Forelimb muscle (tissue), 1 donor: ENCODE measurements around the gene GGN. TPM values are rescaled to one million over a fixed set of nuclear protein-coding genes. Genes with fewer than 3 reads are reported as not detected.
"Not testable (repeated sequence)": the region's sequence is repeated elsewhere in the genome, so short reads cannot be mapped to it uniquely, and the experiment has no call there.

Experiments
- DNase-seq: peaks from one replicate; pipeline ENCODE4 v3.0.0-alpha.2; 2013; ENCODE audit warnings: low read depth
- polyA plus RNA-seq: library from polyadenylated mRNA; unstranded; fragments of 120-200 nt; gene quantifications from one replicate; pipeline ENCODE4 v1.2.1, GENCODE V29; 2013; ENCODE audit not compliant: insufficient read length

Gene GGN
- polyA plus RNA-seq, 1 donor = 0.43 TPM

GRCh38 chr19:38362076-38362945 lies 25.5 kb downstream of the GGN start:
- no peak for DNase-seq

GRCh38 chr19:38361633-38362075 lies 26.2 kb downstream of the GGN start:
- no peak for DNase-seq

DNA sequence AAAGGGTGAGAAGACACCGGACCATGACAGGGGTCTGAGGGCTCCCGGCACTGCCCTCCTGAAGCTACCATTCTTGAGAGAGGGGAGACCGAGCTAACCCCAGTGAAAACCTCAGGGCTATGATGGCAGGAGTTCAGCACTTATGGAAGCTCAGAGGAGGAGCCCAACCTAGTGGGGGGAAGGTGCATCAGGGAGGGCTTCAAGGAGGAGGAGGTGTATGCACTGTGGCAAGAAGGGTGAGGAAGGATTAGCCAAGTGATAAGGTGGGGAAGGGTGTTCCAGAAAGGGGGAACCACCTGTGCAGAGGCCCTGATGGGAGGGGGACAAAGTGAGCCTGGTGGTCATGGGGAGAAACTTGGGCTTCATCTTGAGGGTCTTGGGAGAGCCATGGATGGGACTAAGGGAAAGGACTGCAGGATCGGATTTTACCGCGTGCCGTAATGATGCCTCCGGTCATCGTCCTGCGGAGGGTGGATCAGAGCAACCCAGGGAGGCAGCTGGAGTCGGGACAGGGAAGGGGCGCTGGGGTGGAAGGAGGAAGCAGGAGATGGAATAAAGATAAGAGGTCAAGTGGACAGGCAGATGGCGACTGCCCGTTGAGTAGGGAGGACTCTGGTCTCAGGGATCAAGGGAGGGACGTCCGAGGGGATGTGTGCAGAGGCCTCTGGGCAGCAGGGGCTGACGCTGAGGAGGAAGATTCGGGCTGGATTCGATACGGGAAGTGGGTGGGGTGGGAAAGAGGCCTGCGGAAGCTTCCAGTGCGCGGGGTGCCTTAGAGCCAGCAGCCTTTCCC lies 26.8 kb downstream of the GGN start:
- DNase-seq = no peak

DNA sequence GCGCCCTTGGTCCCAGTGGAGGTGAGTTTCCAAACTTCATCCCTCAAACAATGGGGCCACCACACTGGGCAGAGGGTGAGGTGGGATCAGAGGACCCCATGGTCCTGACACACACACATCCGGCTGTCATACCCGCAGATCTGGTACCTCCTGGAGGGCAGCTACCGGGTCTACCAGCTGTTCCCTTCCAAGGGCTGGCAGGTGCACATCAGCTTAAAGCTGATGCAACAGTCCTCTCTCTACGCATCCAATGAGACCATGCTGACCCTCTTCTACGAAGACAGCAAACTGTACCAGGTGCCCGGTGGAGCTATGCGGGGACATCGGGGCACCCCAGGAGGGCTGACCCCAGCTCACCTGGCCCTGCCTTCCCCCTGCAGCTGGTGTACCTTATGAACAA lies 27.5 kb downstream of the GGN start:
- DNase-seq = no peak

- DNase-seq = no peak
Observed at GRCh38 chr19:38359242-38360021, 28.4 kb downstream of the GGN start.

DNA sequence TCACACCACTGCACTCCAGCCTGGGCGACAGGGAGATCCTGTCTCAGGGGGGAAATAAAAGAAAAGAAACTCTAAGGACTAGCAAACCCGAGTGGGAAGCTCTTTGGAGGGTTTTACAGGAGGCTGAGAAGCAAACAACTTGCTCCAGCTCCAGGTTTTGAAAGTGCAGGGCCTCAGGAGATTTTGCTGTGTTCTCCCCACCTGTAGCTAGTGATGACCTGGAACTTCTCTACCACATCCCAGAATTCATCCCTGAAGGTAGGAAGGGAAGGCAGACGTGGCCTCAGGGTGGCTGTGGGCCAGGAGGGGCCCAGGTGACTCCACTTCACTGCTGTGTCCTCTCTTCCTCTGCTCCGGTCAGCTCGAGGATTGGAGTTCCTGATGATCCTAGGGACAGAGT lies 29.8 kb downstream of the GGN start:
- no peak for DNase-seq

DNA sequence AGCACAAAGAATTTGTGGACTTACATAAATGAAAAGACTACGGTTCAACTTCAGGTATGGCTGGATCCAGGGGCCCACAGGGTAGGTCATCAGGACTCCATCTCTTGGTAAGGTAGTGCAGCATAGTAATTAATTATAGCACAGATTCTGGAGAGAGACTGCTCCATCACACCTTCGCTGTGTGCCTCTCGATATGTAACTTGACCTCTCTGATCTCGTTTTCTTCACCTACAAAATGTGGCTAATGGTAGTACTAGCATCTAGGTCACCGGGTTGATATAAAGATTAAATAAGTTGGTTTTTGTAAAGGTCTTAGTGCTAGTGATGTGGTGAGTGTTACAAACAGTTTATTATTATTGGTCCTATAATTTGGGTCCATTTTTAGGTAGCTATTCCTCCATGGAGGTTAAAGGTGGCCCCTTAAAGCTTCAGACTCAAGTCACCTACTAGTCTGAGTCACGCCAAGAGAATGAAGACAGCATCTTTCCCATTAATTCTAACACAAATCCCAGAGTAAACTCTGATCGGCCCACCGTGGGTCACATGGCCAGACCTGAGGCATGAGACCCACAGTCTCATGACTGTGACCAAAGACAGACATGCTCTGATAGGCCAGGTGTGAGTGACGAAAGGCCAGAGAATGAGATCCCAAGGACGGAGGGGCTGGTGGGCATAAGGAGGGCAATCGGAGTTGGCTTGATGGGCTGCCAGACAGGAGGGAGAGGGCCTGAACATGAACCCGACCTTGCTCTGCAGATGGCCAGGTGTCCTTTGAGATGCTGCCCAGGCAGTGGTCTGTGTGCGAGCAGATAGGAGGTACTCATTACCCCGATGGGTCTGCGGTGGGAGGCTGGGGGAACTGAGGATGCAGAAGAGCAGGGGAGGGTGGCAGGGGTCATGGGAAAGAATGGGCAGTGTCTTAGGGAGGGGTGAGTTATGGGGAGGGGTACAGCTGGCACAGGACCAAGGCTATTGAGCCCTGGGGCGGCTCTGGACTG lies 31.8 kb downstream of the GGN start:
- DNase-seq = no peak

- no peak for DNase-seq
Observed at GRCh38 chr19:38352611-38353010, 35.2 kb downstream of the GGN start.

- no peak for DNase-seq
Observed at GRCh38 chr19:38351865-38352395, 35.9 kb downstream of the GGN start.

- no peak for DNase-seq
Observed at GRCh38 chr19:38350883-38351282, 37.0 kb downstream of the GGN start.

GRCh38 chr19:38346837-38347236 lies 41.0 kb downstream of the GGN start:
- DNase-seq = no peak

DNA sequence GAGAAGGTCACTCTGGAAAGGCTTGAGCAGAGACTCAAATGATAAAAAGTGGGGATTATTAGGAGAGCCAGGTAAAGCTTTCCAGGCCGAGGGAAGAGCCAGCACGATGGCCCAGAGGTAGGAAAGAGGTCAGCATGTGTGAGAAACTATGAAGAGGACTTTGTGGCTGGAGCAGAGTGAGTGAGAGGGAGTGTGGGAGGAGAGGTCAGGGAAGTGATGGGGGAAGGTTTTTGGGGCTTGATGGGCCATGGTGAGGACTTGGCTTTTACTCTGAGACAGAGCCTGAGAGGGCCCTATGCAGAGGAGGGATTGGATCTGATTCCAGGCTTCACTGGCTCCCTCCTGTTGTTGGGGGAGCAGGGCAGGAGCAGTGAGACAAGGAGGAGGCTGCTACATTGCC lies 46.9 kb downstream of the GGN start:
- no peak for DNase-seq

GRCh38 chr19:38339011-38339410 lies 48.8 kb downstream of the GGN start:
- DNase-seq = not testable (repeated sequence)

DNA sequence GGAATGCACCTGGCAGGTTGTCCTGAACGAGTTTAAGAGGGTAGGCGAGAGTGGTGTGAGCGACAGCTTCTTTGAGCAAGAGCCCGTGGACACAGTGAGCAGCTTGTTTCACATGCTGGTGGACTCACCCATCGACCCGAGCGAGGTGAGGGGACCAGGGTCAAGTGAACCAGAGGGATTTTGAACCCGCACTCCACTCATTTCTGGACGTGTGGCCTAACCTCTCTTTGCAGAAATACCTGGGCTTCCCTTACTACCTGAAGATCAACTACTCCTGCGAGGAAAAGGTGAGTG lies 50.5 kb downstream of the GGN start:
- DNase-seq = no peak

GRCh38 chr19:38336638-38337359 lies 51.0 kb downstream of the GGN start:
- peak; percentile 41 for DNase-seq

DNA sequence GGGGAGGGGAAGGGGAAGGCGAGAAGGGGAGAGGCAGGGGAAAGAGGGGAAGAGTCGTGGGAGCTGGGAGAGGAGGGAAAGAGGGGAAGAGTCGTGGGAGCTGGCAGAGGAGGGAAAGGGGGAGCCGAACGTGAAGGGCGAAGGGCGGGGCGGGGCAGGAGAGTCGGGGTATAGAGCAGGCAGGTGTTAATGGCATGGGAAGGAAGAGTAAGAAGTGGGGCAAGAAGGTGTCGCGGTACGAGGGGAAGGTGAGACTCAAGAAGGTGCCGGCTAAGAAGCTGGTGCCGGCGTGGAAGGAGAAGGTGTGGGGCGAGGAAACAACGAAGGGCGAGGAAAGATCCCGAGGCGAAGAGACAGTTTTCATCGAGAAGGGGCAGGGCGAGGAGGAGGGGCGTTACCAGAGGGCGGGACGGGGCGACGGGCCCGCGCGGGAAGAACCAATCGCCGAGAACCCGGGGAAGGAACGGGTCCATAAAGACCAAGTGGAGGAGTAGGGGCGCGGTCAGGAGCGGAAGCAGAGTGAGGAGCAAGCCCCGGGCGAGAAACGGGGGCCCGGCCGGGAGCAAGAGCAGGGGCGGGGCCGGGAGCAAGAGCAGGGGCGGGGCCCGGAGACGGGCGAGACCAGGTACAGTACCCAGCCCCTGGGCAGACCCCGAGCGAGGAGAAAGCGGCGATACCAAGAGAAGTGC lies 51.7 kb downstream of the GGN start:
- peak; percentile 73 for DNase-seq
